Neutrophil (primary cell): Measurements from ENCODE around the gene CCNB1IP1.
A peak's percentile ranks its signal among the peaks of the same experiment; 100 is the strongest.

Experiments
- H3K27ac ChIP-seq: fragments of 200-600 bp; sonication (generic); 2 replicates; pipeline ENCODE4 v1.5.1; 2016; ENCODE audit warnings: mild to moderate bottlenecking, moderate library complexity
- H3K27me3 ChIP-seq: fragments of 200-600 bp; sonication (generic); 2 replicates; pipeline ENCODE4 v1.6.0; 2016; ENCODE audit warnings: mild to moderate bottlenecking
- H3K36me3 ChIP-seq: fragments of 200-600 bp; sonication (generic); 2 replicates; pipeline ENCODE4 v1.5.1; 2017
- H3K4me1 ChIP-seq, 2 experiments: fragments of 200-600 bp in 1 of 2; sonication (generic) in 1 of 2; 1 replicate in 1 of 2; 2 replicates in 1 of 2; pipeline versions ENCODE4 v1.5.1 to v1.6.1; 2013 to 2016; ENCODE audit warnings: low read depth in 1 of 2, low read length in 1 of 2, mild to moderate bottlenecking in 1 of 2, moderate library complexity in 1 of 2; ENCODE audit not compliant: control insufficient read depth in 1 of 2, insufficient read depth in 1 of 2
- H3K4me3 ChIP-seq, 2 experiments: fragments of 200-600 bp in 1 of 2; sonication (generic) in 1 of 2; 1 replicate in 1 of 2; 2 replicates in 1 of 2; pipeline ENCODE4 v1.5.1; 2013 to 2016; ENCODE audit warnings: low read depth in 1 of 2, low read length in 1 of 2, mild to moderate bottlenecking in 1 of 2, moderate library complexity in 1 of 2
- H3K9me3 ChIP-seq: fragments of 200-600 bp; sonication (generic); 2 replicates; pipeline ENCODE4 v1.5.1; 2016
- CTCF ChIP-seq: fragments of 200-600 bp; sonication (generic); IDR thresholded peaks from 2 replicates; pipeline ENCODE4 v1.5.1; 2016; ENCODE audit warnings: antibody characterized with exemption

CCNB1IP1 gene, protein sequence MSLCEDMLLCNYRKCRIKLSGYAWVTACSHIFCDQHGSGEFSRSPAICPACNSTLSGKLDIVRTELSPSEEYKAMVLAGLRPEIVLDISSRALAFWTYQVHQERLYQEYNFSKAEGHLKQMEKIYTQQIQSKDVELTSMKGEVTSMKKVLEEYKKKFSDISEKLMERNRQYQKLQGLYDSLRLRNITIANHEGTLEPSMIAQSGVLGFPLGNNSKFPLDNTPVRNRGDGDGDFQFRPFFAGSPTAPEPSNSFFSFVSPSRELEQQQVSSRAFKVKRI

GRCh38 chr14:20332788-20333493 is at the start of gene CCNB1IP1:
TSS of gene CCNB1IP1 (minus strand) at chr14:20333279. CDS start at chr14:20316523, 16,756 bp downstream.
- Histone ChIP-seq H3K4me1 (peaks cover 11 to 13% of the 10 kb centered on the region in 2 experiments), H3K27me3 (no peaks in the 10 kb centered on the region), H3K27ac (peak within 1 kb of the TSS; percentile 23), H3K36me3 (no peaks in the 10 kb centered on the region), H3K9me3 (no peaks in the 10 kb centered on the region), H3K4me3 (peak within 1 kb of the TSS; percentile 53 to 66)
- TF ChIP-seq CTCF = no peak

DNA sequence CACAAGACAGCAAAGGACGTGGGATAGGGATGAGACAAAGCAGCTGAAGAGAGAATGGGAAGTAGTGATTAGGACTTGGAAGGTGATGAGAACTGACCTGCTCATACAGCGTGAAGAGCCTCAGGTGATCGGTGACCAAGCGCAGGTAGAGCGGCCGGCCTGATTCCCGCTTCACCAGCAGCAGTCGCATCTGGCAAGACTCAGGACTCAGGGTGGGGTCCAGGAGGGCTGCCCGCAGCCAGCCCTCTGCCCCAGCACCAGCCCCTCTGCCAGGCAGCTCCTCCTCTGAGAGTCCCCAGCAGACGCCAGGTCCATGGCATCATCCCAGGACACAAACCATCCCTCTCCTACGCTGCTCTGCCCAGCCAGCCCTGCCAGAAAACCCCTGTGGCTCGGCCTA is 49.4 kb upstream of the CCNB1IP1 start:
- Histone ChIP-seq H3K27me3 (no peaks in the 10 kb centered on the region), H3K36me3 (peaks cover 96% of the 10 kb centered on the region), H3K4me1 (no peaks in the 10 kb centered on the region), H3K9me3 (no peaks in the 10 kb centered on the region), H3K27ac (no peak overlapping the region), H3K4me3 (no peak overlapping the region)
- TF ChIP-seq CTCF = no peak

GRCh38 chr14:20381341-20381740 is 48.3 kb upstream of the CCNB1IP1 start:
- Histone ChIP-seq H3K4me1 (no peaks in the 10 kb centered on the region), H3K36me3 (peaks cover 99% of the 10 kb centered on the region), H3K27ac (no peak overlapping the region), H3K27me3 (no peaks in the 10 kb centered on the region), H3K9me3 (no peaks in the 10 kb centered on the region), H3K4me3 (no peak overlapping the region)
- no peak for TF ChIP-seq CTCF

GRCh38 chr14:20380681-20381080 is 47.6 kb upstream of the CCNB1IP1 start:
- Histone ChIP-seq H3K27me3 (no peaks in the 10 kb centered on the region), H3K4me3 (no peak overlapping the region), H3K9me3 (no peaks in the 10 kb centered on the region), H3K36me3 (peaks cover 99% of the 10 kb centered on the region), H3K27ac (no peak overlapping the region), H3K4me1 (no peaks in the 10 kb centered on the region)
- TF ChIP-seq CTCF = no peak

- Histone ChIP-seq H3K27me3 (no peaks in the 10 kb centered on the region), H3K9me3 (no peaks in the 10 kb centered on the region), H3K4me3 (no peak overlapping the region), H3K36me3 (peaks cover 100% of the 10 kb centered on the region), H3K4me1 (no peaks in the 10 kb centered on the region), H3K27ac (no peak overlapping the region)
- TF ChIP-seq CTCF = no peak
Measured at GRCh38 chr14:20379743-20380142, 46.7 kb upstream of the CCNB1IP1 start.
